Neural progenitor cell (in vitro differentiated cells): ENCODE data around the gene TRAIP. TPM values are rescaled to one million over a fixed set of nuclear protein-coding genes. Genes with fewer than 3 reads are reported as not detected.

Experiments
- DNase-seq: peaks from one replicate; pipeline ENCODE4 v3.0.0-alpha.2; 2016; ENCODE audit warnings: low spot score
- H2AFZ ChIP-seq: fragments of 200-600 bp; sonication (generic); replicated peaks from 2 replicates; pipeline ENCODE4 v1.6.1; 2016; ENCODE audit warnings: antibody characterized with exemption
- H3F3A ChIP-seq: fragments of 200-600 bp; sonication (generic); 2 replicates; pipeline ENCODE4 v1.6.1; 2016; ENCODE audit warnings: antibody characterized with exemption, low read depth
- H3K27ac ChIP-seq: fragments of 200-600 bp; sonication (generic); 2 replicates; pipeline ENCODE4 v1.5.1; 2016; ENCODE audit warnings: mild to moderate bottlenecking
- H3K27me3 ChIP-seq: fragments of 200-600 bp; sonication (generic); 2 replicates; pipeline ENCODE4 v1.6.1; 2016; ENCODE audit warnings: mild to moderate bottlenecking, moderate library complexity
- H3K36me3 ChIP-seq: fragments of 200-600 bp; sonication (generic); 2 replicates; pipeline ENCODE4 v1.5.1; 2016
- H3K4me1 ChIP-seq: fragments of 200-600 bp; sonication (generic); 2 replicates; pipeline ENCODE4 v1.6.1; 2016; ENCODE audit warnings: mixed run types
- H3K4me2 ChIP-seq: fragments of 200-600 bp; sonication (generic); 2 replicates; pipeline ENCODE4 v1.6.1; 2016
- H3K4me3 ChIP-seq: fragments of 200-600 bp; sonication (generic); 2 replicates; pipeline ENCODE4 v1.5.1; 2016
- H3K79me2 ChIP-seq: fragments of 200-600 bp; sonication (generic); 2 replicates; pipeline ENCODE4 v1.6.1; 2016; ENCODE audit warnings: low read depth
- H3K9ac ChIP-seq: fragments of 200-600 bp; sonication (generic); 2 replicates; pipeline ENCODE4 v1.6.1; 2016
- H3K9me3 ChIP-seq: fragments of 200-600 bp; sonication (generic); 2 replicates; pipeline ENCODE4 v1.5.1; 2016; ENCODE audit warnings: low read depth
- H4K20me1 ChIP-seq: fragments of 200-600 bp; sonication (generic); 2 replicates; pipeline ENCODE4 v1.6.1; 2016; ENCODE audit warnings: low read depth
- H3K27ac Mint-ChIP-seq: 3 replicates; pipeline ENCODE4 v1.8.0; 2021; ENCODE audit warnings: mixed read lengths
- H3K27me3 Mint-ChIP-seq: 2 replicates; pipeline ENCODE4 v1.8.0; 2022; ENCODE audit warnings: low read depth, mild to moderate bottlenecking, inconsistent platforms, moderate library complexity, mixed read lengths; ENCODE audit not compliant: insufficient read depth
- H3K36me3 Mint-ChIP-seq: 3 replicates; pipeline ENCODE4 v1.8.0; 2021; ENCODE audit warnings: mixed read lengths
- H3K4me1 Mint-ChIP-seq: 3 replicates; pipeline ENCODE4 v1.8.0; 2021; ENCODE audit warnings: mixed read lengths
- H3K4me3 Mint-ChIP-seq: 3 replicates; pipeline ENCODE4 v1.8.0; 2021; ENCODE audit warnings: mild to moderate bottlenecking, moderate library complexity, mixed read lengths
- H3K9me3 Mint-ChIP-seq: 3 replicates; pipeline ENCODE4 v1.8.0; 2020; ENCODE audit warnings: mixed read lengths
- CTCF ChIP-seq: fragments of 200-600 bp; sonication (generic); IDR thresholded peaks from 2 replicates; pipeline ENCODE4 v1.5.1; 2017; ENCODE audit warnings: antibody characterized with exemption, mild to moderate bottlenecking
- EZH2 ChIP-seq: fragments of 200-600 bp; sonication (generic); IDR thresholded peaks from 2 replicates; pipeline ENCODE4 v1.6.1; 2017; ENCODE audit warnings: antibody characterized with exemption, mild to moderate bottlenecking, moderate library complexity
- EZH2phosphoT487 ChIP-seq: fragments of 200-600 bp; sonication (generic); IDR thresholded peaks from 2 replicates; pipeline ENCODE4 v1.6.1; 2017; ENCODE audit warnings: antibody characterized with exemption
- total RNA-seq: library from RNA; depleted of rRNA; stranded (reverse); fragments of >200 nt; gene quantifications from 2 replicates; pipeline ENCODE4 v1.2.3, GENCODE V29; 2015; ENCODE audit warnings: low replicate concordance

Gene TRAIP
- total RNA-seq, 1 donor from 2014 or later = 24.4 TPM

GRCh38 chr3:49788056-49788455 is 68.3 kb downstream of the TRAIP start:
- Mint-ChIP-seq H3K4me3 (no peak overlapping the region), H3K4me1 (peaks cover 35% of the 10 kb centered on the region), H3K27me3 (peaks cover 8% of the 10 kb centered on the region), H3K27ac (no peak overlapping the region), H3K9me3 (no peaks in the 10 kb centered on the region), H3K36me3 (peaks cover 10% of the 10 kb centered on the region)
- Histone ChIP-seq H3K27me3 (no peaks in the 10 kb centered on the region), H3K4me2 (no peak overlapping the region), H3K36me3 (no peaks in the 10 kb centered on the region), H2AFZ (no peak overlapping the region), H3K79me2 (peaks cover 32% of the 10 kb centered on the region), H3K9ac (no peak overlapping the region), H3K9me3 (no peaks in the 10 kb centered on the region), H4K20me1 (peaks cover 1% of the 10 kb centered on the region), H3K4me1 (no peaks in the 10 kb centered on the region), H3K4me3 (no peak overlapping the region), H3F3A (peaks cover 5% of the 10 kb centered on the region), H3K27ac (no peak overlapping the region)
- no peak for DNase-seq
- no peak for TF ChIP-seq EZH2
- no peak for TF ChIP-seq CTCF
- no peak for TF ChIP-seq EZH2phosphoT487

GRCh38 chr3:49787536-49787935 is 68.8 kb downstream of the TRAIP start:
- H4K20me1 ChIP-seq = peaks cover 6% of the 10 kb centered on the region
- Mint-ChIP-seq H3K9me3 (no peaks in the 10 kb centered on the region), H3K36me3 (peaks cover 10% of the 10 kb centered on the region), H3K4me1 (peaks cover 35% of the 10 kb centered on the region), H3K27me3 (peaks cover 8% of the 10 kb centered on the region), H3K27ac (no peak overlapping the region), H3K4me3 (peak overlapping the region; percentile 94)
- no peak overlapping the region for H2AFZ ChIP-seq
- H3K79me2 ChIP-seq = peaks cover 38% of the 10 kb centered on the region
- H3K36me3 ChIP-seq = no peaks in the 10 kb centered on the region
- H3K9me3 ChIP-seq = no peaks in the 10 kb centered on the region
- H3K4me2 ChIP-seq = no peak overlapping the region
- no peaks in the 10 kb centered on the region for H3K27me3 ChIP-seq
- H3K9ac ChIP-seq = no peak overlapping the region
- no peak for DNase-seq
- H3K4me1 ChIP-seq = no peaks in the 10 kb centered on the region
- H3K4me3 ChIP-seq = no peak overlapping the region
- no peak overlapping the region for H3K27ac ChIP-seq
- peaks cover 5% of the 10 kb centered on the region for H3F3A ChIP-seq
- TF ChIP-seq EZH2 = no peak
- no peak for TF ChIP-seq EZH2phosphoT487
- TF ChIP-seq CTCF = no peak

GRCh38 chr3:49787182-49787464 is 69.2 kb downstream of the TRAIP start:
- Histone ChIP-seq H3K4me2 (peak overlapping the region; percentile 60), H4K20me1 (peaks cover 11% of the 10 kb centered on the region), H3K4me3 (peak overlapping the region; percentile 25), H3K36me3 (no peaks in the 10 kb centered on the region), H3K9ac (no peak overlapping the region), H3K9me3 (no peaks in the 10 kb centered on the region), H3K4me1 (no peaks in the 10 kb centered on the region), H3K27ac (no peak overlapping the region), H3K27me3 (no peaks in the 10 kb centered on the region), H3F3A (peaks cover 5% of the 10 kb centered on the region), H2AFZ (no peak overlapping the region), H3K79me2 (peaks cover 42% of the 10 kb centered on the region)
- TF ChIP-seq CTCF (no peak), EZH2 (no peak), EZH2phosphoT487 (no peak)
- peak overlapping the region; percentile 95 for H3K27ac Mint-ChIP-seq
- no peak for DNase-seq
- peaks cover 38% of the 10 kb centered on the region for H3K4me1 Mint-ChIP-seq
- no peaks in the 10 kb centered on the region for H3K9me3 Mint-ChIP-seq
- H3K36me3 Mint-ChIP-seq = peaks cover 10% of the 10 kb centered on the region
- peaks cover 6% of the 10 kb centered on the region for H3K27me3 Mint-ChIP-seq
- H3K4me3 Mint-ChIP-seq = peak overlapping the region; percentile 94
